Measurements from ENCODE around the gene PKIG.
"Not testable (repeated sequence)": the region's sequence is repeated elsewhere in the genome, so short reads cannot be mapped to it uniquely, and the experiment has no call there.

Gene PKIG

GRCh38 chr20:44582311-44583025, at the start of gene PKIG:
Gene PKIG (plus strand): TSS chr20:44582579. CDS start chr20:44614557, 31,978 bp downstream.
- DNase-seq = no peak

- DNase-seq = no peak
Observed at GRCh38 chr20:44532981-44533331, 49.4 kb upstream of the PKIG start.

GRCh38 chr20:44533928-44534327, 48.5 kb upstream of the PKIG start:
- DNase-seq = no peak

GRCh38 chr20:44536175-44536574, 46.2 kb upstream of the PKIG start:
- DNase-seq = no peak

- no peak for DNase-seq
Observed at GRCh38 chr20:44537993-44538392, 44.4 kb upstream of the PKIG start.

GRCh38 chr20:44540834-44541233, 41.5 kb upstream of the PKIG start:
- no peak for DNase-seq

- DNase-seq = no peak
Observed at GRCh38 chr20:44541992-44542391, 40.4 kb upstream of the PKIG start.

GRCh38 chr20:44542890-44543289, 39.5 kb upstream of the PKIG start:
- DNase-seq = no peak

GRCh38 chr20:44543358-44543757, 39.0 kb upstream of the PKIG start:
- no peak for DNase-seq

GRCh38 chr20:44544263-44544662, 38.1 kb upstream of the PKIG start:
- no peak for DNase-seq

GRCh38 chr20:44547419-44547818, 35.0 kb upstream of the PKIG start:
- DNase-seq = no peak

GRCh38 chr20:44549123-44549522, 33.3 kb upstream of the PKIG start:
- no peak for DNase-seq

GRCh38 chr20:44552050-44552449, 30.3 kb upstream of the PKIG start:
- DNase-seq = no peak

GRCh38 chr20:44552568-44552949, 29.8 kb upstream of the PKIG start:
- DNase-seq = no peak

- DNase-seq = peak; percentile 52
Observed at GRCh38 chr20:44552950-44553908, 29.1 kb upstream of the PKIG start.

- no peak for DNase-seq
Observed at GRCh38 chr20:44559302-44559701, 23.1 kb upstream of the PKIG start.

GRCh38 chr20:44560229-44560628, 22.1 kb upstream of the PKIG start:
- DNase-seq = no peak

GRCh38 chr20:44560818-44561217, 21.6 kb upstream of the PKIG start:
- DNase-seq = not testable (repeated sequence)

GRCh38 chr20:44561876-44562275, 20.5 kb upstream of the PKIG start:
- DNase-seq = no peak

- no peak for DNase-seq
Observed at GRCh38 chr20:44566018-44566417, 16.4 kb upstream of the PKIG start.

GRCh38 chr20:44566811-44567210, 15.6 kb upstream of the PKIG start:
- no peak for DNase-seq

GRCh38 chr20:44570367-44570766, 12.0 kb upstream of the PKIG start:
- no peak for DNase-seq

GRCh38 chr20:44571362-44571988, 10.9 kb upstream of the PKIG start:
- DNase-seq = no peak

All from NCI-H510A (cell line).